G401 (cell line): ENCODE results near the gene BAIAP3. TPM values are rescaled to one million over a fixed set of nuclear protein-coding genes. Genes with fewer than 3 reads are reported as not detected.

Experiments
- DNase-seq: peaks from one replicate; pipeline ENCODE4 v3.0.0-alpha.2; 2015; ENCODE audit warnings: low spot score
- in situ Hi-C: cut with HindIII; loops from 2 replicates; pipeline ENCODE4 v1.10.0; 2016; ENCODE audit warnings: low sequenced_read_pairs, mixed read lengths
- total RNA-seq: library from RNA; depleted of rRNA; stranded (reverse); fragments of >200 nt; shearing (Covaris generic); gene quantifications from 2 replicates; pipeline ENCODE4 v1.2.3, GENCODE V29; 2014

Gene BAIAP3
- total RNA-seq, 1 experiment from 2014 or later = 2.0 TPM

DNA sequence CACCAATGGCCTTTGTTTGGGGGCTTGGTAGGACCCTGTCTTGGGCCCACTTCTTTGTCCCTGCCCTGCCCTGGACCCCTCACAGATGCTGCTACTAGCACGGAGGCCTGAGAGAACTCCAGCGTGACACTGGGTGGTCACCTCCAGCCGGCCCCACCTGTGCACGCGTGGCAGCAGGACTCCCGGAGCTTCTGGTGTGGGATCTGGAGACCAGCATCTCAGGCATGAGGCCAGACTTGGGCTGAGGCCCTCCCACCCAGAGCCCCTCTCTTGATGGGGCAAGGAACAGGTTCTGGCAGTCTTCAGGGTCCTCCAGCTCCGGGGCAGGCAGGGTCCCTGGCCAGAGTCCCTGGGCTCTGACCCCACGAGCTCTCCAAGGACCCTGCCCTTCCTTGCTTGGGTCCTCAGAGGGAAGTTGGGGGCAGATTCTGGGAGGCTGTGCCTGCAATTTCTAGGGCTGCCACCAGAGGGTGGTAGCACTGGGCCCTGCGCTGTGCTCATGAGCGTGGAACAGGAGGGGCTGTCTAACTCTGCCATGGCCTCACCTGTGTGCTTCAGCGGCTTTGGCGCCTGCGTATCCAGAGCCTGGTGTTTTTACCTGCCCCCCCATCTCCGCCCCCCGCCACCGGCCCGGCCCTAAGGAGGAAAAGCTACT is 3.1 kb upstream of the BAIAP3 start:
- in situ Hi-C loops = no loop called here
- DNase-seq = no peak

DNA sequence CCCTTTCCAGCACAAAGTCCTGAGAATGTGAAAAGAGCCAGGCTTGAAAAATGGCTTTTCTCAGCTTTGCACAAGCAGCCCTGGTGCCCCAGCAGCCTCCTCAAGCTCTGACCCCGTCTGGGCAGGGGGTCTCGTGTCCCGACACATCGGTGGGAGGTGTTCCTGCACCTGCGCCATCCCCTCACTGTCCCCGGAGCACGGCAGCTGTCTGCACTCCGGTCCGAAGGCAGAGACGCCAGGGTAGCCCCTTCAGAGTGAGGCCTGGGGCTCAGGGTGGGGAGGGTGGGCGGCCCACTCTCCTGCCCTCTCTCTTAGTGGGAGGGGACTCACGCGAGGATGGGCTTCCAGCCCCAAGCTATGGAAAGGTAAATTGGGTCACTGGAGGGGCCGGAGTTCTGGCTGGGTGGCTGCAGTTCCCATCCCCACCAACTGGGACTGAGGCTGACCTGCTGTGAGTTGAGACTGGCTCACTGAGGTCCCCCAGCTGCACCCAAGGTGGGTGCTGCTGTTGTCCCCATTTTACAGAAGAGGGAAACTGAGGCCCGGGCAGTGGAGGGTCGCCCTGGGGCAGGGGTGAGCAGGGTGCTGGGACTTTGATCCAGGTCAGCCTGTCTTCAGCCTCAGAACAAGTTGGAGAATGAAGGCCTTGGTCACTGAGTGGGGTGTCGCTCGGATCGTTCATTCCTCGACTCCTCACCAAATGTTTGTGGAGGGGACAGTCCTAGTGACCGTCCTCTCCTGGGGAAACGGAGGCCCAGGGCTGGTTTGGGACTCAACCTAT is 2.3 kb upstream of the BAIAP3 start:
- no peak for DNase-seq
- in situ Hi-C loops = no loop called here

DNA sequence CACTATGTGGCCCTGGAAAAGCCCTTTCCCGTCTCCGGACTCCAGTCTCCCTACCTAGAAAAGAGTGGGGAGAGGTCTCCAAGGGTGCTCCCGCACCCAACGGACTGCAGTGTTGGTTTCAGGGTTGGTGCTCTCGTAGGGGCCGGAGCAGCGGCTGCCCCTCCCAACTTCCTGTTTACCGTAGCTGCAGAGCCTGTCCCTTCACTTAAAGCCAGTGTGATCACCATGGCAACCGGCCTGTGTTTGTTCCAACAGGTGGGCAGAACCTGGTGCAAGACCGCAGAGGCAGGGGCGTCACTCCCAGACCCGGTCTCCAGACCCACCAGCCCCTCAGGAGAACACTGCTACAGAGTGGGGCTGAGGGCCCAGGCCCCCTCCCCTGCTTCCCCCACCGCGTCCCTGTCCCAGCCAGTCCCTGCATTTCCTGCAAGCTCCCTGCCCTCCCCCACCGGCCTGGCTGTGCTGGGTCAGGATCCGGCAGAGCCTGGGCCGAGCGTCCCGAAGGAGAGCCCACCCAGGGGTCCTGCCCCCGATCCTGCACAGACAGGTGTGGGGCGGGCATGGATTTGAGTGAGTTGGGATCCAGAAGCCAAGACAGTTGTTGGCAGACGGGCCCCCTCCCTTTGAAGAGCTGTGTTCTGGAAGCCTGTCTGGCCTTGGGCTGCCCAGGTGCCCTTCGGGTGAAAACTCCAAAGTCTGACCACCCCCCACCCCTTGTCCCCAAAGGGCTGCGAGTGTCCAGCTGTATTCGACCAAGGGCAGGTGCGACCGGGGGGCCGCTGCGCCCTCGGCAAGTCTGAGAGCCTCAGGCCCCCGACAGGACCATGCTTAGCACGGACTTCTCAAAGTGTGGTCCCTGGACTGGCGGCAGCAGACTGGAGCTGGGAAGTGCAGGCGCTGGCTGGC is 1.5 kb upstream of the BAIAP3 start:
- no peak for DNase-seq
- in situ Hi-C loops = no loop called here

DNA sequence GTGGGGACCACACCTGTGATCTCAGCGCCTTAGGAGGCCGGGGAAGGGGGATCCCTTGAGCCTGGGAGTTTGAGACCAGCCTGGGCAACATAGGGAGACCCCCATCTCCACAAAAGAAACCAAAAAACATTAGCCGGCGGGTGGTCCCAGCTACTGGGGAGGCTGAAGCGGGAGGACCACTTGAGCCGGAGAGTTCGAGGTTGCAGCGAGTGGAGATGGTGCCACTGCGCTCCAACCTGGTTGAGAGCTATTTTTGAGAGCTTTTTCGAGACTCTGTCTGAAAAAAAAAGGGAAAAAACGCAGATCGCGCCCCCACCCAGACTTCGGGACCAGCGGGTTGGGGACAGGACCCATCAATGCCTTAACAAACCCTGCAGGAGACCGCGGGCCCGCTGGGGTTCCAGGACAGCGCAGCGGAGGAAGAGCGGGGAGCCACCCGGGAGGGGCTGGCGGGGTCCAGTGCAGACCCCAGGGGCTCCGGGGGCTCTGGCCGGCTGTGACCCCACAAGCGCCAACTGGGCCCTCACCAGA is 762 bp upstream of the BAIAP3 start:
- DNase-seq = no peak
- in situ Hi-C loops = no loop called here

- no peak for DNase-seq
- in situ Hi-C loops = no loop called here
Measured at GRCh38 chr16:1333854-1334700, 632 bp downstream of the BAIAP3 start.

DNA sequence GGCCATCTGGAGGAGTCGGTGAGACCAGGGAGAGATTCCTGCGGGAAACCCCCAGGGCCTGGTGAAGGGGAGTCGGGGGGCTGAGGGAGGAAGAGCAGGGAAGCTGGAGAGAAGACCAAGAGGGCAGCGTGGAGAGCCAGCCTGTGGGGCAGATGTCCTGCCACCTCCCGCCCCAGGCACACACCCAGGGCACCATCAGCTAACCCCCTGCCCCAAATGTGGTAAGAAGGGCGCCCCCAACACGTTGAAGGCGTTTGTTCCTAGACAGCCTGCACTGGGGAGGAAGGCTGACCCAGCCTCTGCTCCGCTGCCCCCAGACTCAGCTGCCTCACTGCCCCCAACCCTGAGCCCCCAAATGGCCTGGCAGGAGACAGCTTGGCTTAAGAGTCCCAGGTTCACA is 1.3 kb downstream of the BAIAP3 start:
- in situ Hi-C loops = no loop called here
- no peak for DNase-seq

DNA sequence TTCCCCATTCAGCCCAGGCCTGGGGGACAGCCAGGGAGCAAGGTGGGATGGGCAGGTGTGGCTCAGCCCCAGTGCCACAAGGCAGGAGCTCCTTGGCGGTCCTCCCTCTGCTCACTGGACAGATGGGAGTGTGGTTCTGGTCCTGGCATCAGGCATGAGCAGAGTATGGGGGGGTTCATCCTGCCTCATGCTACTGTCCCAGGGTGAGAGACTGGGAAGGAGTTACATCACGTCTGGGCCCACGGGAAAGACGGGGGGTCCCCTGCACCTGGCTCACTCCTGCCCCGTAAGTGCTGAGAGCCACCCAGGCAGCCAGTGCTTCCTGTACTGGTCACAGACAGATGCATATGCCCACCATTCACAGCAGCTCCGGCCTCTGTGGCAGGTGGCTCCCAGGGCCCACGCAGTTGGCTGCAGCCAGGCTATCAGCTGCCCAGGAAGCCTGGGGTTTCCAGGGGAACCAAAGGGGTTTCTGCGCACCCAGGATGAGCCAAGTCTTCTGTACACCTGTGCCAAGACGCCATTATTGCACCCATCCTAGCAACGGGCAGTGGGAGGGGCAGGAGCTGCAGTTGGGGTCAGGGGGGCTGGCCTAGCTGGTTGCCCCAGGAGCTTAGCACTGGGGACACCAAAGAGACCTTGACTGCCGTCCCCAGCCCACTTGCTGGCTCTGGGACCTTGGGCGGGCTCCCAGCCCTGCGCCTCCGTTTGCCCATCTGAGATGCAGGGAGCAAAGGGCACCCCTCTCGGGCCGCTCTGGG is 1.9 kb downstream of the BAIAP3 start:
- in situ Hi-C loops = no loop called here

DNA sequence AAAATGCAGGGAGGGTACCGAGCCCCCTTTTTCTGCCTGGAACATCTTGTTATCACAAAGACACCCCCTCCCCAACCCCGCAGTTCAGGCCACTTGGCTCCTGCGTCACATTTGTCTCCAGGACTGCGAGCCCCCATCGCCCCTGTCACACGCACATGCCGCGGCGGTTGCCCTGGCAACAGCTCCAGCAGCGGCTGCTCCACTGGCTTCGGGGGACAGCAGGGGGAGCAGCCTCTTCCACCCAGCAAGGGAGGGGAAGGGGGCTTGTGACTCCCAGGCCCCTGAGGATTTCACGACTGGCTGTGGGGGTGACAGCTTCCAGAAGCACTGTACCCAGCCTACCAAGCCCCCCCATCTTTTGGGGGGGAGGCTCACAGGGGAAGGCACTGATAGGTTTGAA is 2.6 kb downstream of the BAIAP3 start:
- in situ Hi-C loops = no loop called here
- no peak for DNase-seq

More for the DNA sequence above, 1.9 kb downstream of the BAIAP3 start:
- DNase-seq = no peak

DNA sequence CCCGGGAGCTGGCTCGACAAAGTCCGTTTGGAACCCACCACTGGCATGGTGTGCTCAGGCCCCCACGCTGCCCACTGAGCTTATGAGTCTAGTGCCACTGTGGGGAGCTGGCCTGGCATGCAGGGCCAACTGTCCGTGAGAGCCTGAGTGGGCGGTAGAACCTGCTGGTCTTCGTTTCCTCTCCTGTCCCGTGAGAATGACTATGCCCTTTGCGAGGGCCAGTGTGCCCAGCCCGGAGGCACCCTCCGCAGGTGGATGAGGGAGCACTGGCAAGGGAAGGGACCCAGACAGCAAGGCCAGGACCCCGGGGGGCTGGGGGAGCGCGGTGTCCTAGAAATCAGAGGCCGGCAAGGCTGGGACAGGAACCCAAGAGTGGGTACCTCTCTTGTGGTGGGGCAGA is 3.2 kb downstream of the BAIAP3 start:
- DNase-seq = no peak
- in situ Hi-C loops = no loop called here

- in situ Hi-C loops = no loop called here
- DNase-seq = no peak
Measured at GRCh38 chr16:1337486-1337885, 4.0 kb downstream of the BAIAP3 start.

GRCh38 chr16:1338119-1338730 is 4.8 kb downstream of the BAIAP3 start:
- in situ Hi-C loops = no loop called here
- no peak for DNase-seq

- in situ Hi-C loops = no loop called here
- no peak for DNase-seq
Measured at GRCh38 chr16:1338855-1339675, 5.6 kb downstream of the BAIAP3 start.

- in situ Hi-C loops = no loop called here
Measured at GRCh38 chr16:1340730-1341494, 7.5 kb downstream of the BAIAP3 start.

GRCh38 chr16:1341495-1342420 is 8.3 kb downstream of the BAIAP3 start:
- DNase-seq = no peak
- in situ Hi-C loops = no loop called here

More at GRCh38 chr16:1340730-1341494, 7.5 kb downstream of the BAIAP3 start:
- no peak for DNase-seq
